GM12874 (cell line): Measurements from ENCODE around the gene USP17L13.
"Not testable (repeated sequence)": the region's sequence is repeated elsewhere in the genome, so short reads cannot be mapped to it uniquely, and the experiment has no call there.

ENCODE experiments used
- TF ChIP-seq, protein P1 (sequence below): IDR thresholded peaks from 2 replicates; pipeline ENCODE4 v1.5.1; 2011; ENCODE audit warnings: low read depth, mild to moderate bottlenecking, control low read depth, low read length, moderate library complexity; ENCODE audit not compliant: insufficient read depth

Gene USP17L13

DNA sequence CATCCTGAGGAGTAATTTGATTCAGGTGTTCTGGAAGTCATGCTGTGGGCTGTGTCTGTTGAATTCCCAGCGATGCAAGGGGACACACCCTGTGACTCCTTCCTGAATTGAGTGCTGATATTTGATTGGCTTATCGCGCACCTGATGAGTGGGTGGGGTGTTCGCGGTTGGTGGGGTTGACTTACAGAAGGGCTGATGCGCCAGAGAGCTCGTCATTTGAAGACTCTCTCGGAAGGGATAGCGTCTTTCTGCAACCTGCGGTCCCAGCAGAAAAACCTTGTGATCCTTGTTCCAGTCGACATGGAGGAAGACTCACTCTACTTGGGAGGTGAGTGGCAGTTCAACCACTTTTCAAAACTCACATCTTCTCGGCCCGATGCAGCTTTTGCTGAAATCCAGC lies 28.4 kb downstream of the USP17L13 start, which contains the start of gene USP17L19:
Gene USP17L19, plus strand, starts transcription at position 301 of the 400 bp plus-strand sequence. Its CDS starts 0 bp downstream, at position 301.
- TF ChIP-seq, protein P1, sequence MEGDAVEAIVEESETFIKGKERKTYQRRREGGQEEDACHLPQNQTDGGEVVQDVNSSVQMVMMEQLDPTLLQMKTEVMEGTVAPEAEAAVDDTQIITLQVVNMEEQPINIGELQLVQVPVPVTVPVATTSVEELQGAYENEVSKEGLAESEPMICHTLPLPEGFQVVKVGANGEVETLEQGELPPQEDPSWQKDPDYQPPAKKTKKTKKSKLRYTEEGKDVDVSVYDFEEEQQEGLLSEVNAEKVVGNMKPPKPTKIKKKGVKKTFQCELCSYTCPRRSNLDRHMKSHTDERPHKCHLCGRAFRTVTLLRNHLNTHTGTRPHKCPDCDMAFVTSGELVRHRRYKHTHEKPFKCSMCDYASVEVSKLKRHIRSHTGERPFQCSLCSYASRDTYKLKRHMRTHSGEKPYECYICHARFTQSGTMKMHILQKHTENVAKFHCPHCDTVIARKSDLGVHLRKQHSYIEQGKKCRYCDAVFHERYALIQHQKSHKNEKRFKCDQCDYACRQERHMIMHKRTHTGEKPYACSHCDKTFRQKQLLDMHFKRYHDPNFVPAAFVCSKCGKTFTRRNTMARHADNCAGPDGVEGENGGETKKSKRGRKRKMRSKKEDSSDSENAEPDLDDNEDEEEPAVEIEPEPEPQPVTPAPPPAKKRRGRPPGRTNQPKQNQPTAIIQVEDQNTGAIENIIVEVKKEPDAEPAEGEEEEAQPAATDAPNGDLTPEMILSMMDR: not testable (repeated sequence)

DNA sequence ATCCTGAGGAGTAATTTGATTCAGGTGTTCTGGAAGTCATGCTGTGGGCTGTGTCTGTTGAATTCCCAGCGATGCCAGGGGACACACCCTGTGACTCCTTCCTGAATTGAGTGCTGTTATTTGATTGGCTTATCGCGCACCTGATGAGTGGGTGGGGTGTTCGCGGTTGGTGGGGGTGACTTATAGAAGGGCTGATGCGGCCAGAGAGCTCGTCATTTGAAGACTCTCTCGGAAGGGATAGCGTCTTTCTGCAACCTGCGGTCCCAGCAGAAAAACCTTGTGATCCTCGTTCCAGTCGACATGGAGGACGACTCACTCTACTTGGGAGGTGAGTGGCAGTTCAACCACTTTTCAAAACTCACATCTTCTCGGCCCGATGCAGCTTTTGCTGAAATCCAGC lies 33.1 kb downstream of the USP17L13 start, which contains the start of gene USP17L20:
Gene USP17L20, plus strand, starts transcription at position 301 of the 400 bp plus-strand sequence. Its CDS starts 0 bp downstream, at position 301.
- TF ChIP-seq, protein P1: not testable (repeated sequence)

DNA sequence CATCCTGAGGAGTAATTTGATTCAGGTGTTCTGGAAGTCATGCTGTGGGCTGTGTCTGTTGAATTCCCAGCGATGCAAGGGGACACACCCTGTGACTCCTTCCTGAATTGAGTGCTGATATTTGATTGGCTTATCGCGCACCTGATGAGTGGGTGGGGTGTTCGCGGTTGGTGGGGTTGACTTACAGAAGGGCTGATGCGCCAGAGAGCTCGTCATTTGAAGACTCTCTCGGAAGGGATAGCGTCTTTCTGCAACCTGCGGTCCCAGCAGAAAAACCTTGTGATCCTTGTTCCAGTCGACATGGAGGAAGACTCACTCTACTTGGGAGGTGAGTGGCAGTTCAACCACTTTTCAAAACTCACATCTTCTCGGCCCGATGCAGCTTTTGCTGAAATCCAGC lies 37.9 kb downstream of the USP17L13 start, which contains the start of gene USP17L21:
Gene USP17L21, plus strand, starts transcription at position 301 of the 400 bp plus-strand sequence. Its CDS starts 0 bp downstream, at position 301.
- TF ChIP-seq, protein P1: not testable (repeated sequence)

DNA sequence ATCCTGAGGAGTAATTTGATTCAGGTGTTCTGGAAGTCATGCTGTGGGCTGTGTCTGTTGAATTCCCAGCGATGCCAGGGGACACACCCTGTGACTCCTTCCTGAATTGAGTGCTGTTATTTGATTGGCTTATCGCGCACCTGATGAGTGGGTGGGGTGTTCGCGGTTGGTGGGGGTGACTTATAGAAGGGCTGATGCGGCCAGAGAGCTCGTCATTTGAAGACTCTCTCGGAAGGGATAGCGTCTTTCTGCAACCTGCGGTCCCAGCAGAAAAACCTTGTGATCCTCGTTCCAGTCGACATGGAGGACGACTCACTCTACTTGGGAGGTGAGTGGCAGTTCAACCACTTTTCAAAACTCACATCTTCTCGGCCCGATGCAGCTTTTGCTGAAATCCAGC lies 42.6 kb downstream of the USP17L13 start, which contains the start of gene USP17L22:
Gene USP17L22, plus strand, starts transcription at position 301 of the 400 bp plus-strand sequence. Its CDS starts 0 bp downstream, at position 301.
- TF ChIP-seq, protein P1: not testable (repeated sequence)
